Keratinocyte (primary cell): ENCODE measurements around the gene TAPT1. TPM values are rescaled to one million over a fixed set of nuclear protein-coding genes. Genes with fewer than 3 reads are reported as not detected.

Source experiments
- DNase-seq: peaks from one replicate; pipeline ENCODE4 v3.0.0-alpha.2; 2011; ENCODE audit warnings: low read depth, missing footprints, low spot score
- FAIRE-seq: peaks from 2 replicates; lab custom pipeline; 2011; peaks lifted over from hg19 to GRCh38; lab: Jason Lieb, UNC
- H2AFZ ChIP-seq: 2 replicates; pipeline ENCODE4 v1.6.0; 2012; ENCODE audit warnings: low read length, control low read depth, inconsistent platforms; ENCODE audit not compliant: control insufficient read depth
- H3K27ac ChIP-seq: 2 replicates; pipeline ENCODE4 v1.5.1; 2011; ENCODE audit warnings: low read length; ENCODE audit not compliant: control insufficient read depth, insufficient read depth
- H3K27me3 ChIP-seq: 3 replicates; pipeline ENCODE4 v1.6.0; 2011; ENCODE audit warnings: low read length; ENCODE audit not compliant: control insufficient read depth, insufficient read depth; ENCODE audit errors: extremely low read depth
- H3K36me3 ChIP-seq, 2 experiments: 2 replicates in 1 of 2; 3 replicates in 1 of 2; pipeline ENCODE4 v1.5.1; 2011; ENCODE audit warnings: low read length in 2 of 2, mild to moderate bottlenecking in 1 of 2; ENCODE audit not compliant: control insufficient read depth in 2 of 2, insufficient read depth in 2 of 2; ENCODE audit errors: extremely low read depth in 1 of 2
- H3K4me1 ChIP-seq: 3 replicates; pipeline ENCODE4 v1.5.1; 2011; ENCODE audit warnings: low read length; ENCODE audit not compliant: control insufficient read depth, insufficient read depth; ENCODE audit errors: extremely low read depth
- H3K4me2 ChIP-seq: 3 replicates; pipeline ENCODE4 v1.6.0; 2011; ENCODE audit warnings: low read depth, low read length; ENCODE audit not compliant: control insufficient read depth, insufficient read depth; ENCODE audit errors: extremely low read depth
- H3K4me3 ChIP-seq, 3 experiments: fragments of 200-600 bp in 1 of 3; sonication (generic) in 1 of 3; 2 replicates in 2 of 3; 3 replicates in 1 of 3; pipeline ENCODE4 v1.5.1; 2011 to 2016; ENCODE audit warnings: low read length in 3 of 3, mild to moderate bottlenecking in 3 of 3, control low read depth in 2 of 3, inconsistent platforms in 1 of 3, low read depth in 1 of 3, mixed read lengths in 1 of 3, mixed run types in 1 of 3, moderate library complexity in 1 of 3; ENCODE audit not compliant: control insufficient read depth in 2 of 3, insufficient read depth in 2 of 3; ENCODE audit errors: extremely low read depth in 1 of 3
- H3K79me2 ChIP-seq: 2 replicates; pipeline ENCODE4 v1.6.0; 2012; ENCODE audit warnings: low read length; ENCODE audit not compliant: control insufficient read depth, insufficient read depth
- H3K9ac ChIP-seq: 3 replicates; pipeline ENCODE4 v1.6.0; 2011; ENCODE audit warnings: low read length; ENCODE audit not compliant: control insufficient read depth, insufficient read depth; ENCODE audit errors: extremely low read depth
- H3K9me1 ChIP-seq: 3 replicates; pipeline ENCODE4 v1.6.0; 2011; ENCODE audit warnings: low read length; ENCODE audit not compliant: control insufficient read depth, insufficient read depth; ENCODE audit errors: extremely low read depth
- H3K9me3 ChIP-seq: 2 replicates; pipeline ENCODE4 v1.5.1; 2012; ENCODE audit warnings: low read depth, low read length; ENCODE audit not compliant: control insufficient read depth
- H4K20me1 ChIP-seq: 3 replicates; pipeline ENCODE4 v1.6.0; 2011; ENCODE audit warnings: low read length; ENCODE audit not compliant: control insufficient read depth, insufficient read depth; ENCODE audit errors: extremely low read depth
- EZH2 ChIP-seq: IDR thresholded peaks from one replicate; pipeline ENCODE4 v1.6.1; 2012; ENCODE audit warnings: inconsistent platforms, mild to moderate bottlenecking, low read length, moderate library complexity
- dilution Hi-C: fragments of 300-500 bp; cut with MboI; formaldehyde crosslinking; loops from one replicate; pipeline ENCODE4 v1.7.0; 2020; ENCODE audit warnings: low sequenced_read_pairs; ENCODE audit not compliant: extremely low pct_ligation_motif_present
- polyA plus RNA-seq, 5 experiments: library from polyadenylated mRNA; depleted of rRNA in 3 of 5; stranded (reverse) in 3 of 5; stranded (forward) in 1 of 5; unstranded in 1 of 5; fragments of >200 nt; gene quantifications; 1 replicate in 1 of 5; 2 replicates in 3 of 5; 3 replicates in 1 of 5; pipeline versions ENCODE4 v1.2.1 to v1.2.3, GENCODE V29; 2011 to 2012; ENCODE audit warnings: missing spikeins in 2 of 5, low read depth in 1 of 5, low replicate concordance in 1 of 5
- TF ChIP-seq, protein P1 (sequence below), 3 experiments: IDR thresholded peaks in 1 of 3; conservative IDR thresholded peaks in 1 of 3; optimal IDR thresholded peaks in 1 of 3; 2 replicates in 2 of 3; 3 replicates in 1 of 3; pipeline versions ENCODE3 to v1.5.1; 2011; ENCODE audit warnings: low read length in 3 of 3, mild to moderate bottlenecking in 3 of 3, moderate library complexity in 2 of 3, control low read depth in 1 of 3, inconsistent platforms in 1 of 3; ENCODE audit not compliant: insufficient read depth in 2 of 3; ENCODE audit errors: extremely low read depth in 1 of 3

TAPT1 gene
- polyA plus RNA-seq, 1 donor (not counting 4 experiments of a cell fraction or from before 2014, with no cell fraction given): 10.7 TPM

GRCh38 chr4:16159286-16159685 is 67.0 kb downstream of the TAPT1 start:
- Histone ChIP-seq H3K9ac (no peak overlapping the region), H3K27me3 (no peaks in the 10 kb centered on the region), H3K4me1 (no peaks in the 10 kb centered on the region), H3K79me2 (no peaks in the 10 kb centered on the region), H3K4me2 (no peak overlapping the region), H3K27ac (no peak overlapping the region), H3K9me3 (no peaks in the 10 kb centered on the region), H3K36me3 (peaks cover 0 to 2% of the 10 kb centered on the region in 2 experiments), H4K20me1 (no peaks in the 10 kb centered on the region), H3K9me1 (no peaks in the 10 kb centered on the region), H2AFZ (no peak overlapping the region), H3K4me3 (no peak overlapping the region)
- DNase-seq (no peak), FAIRE-seq (no peak)
- dilution Hi-C loops: no loop called here
- TF ChIP-seq EZH2: no peak
- TF ChIP-seq, protein P1, sequence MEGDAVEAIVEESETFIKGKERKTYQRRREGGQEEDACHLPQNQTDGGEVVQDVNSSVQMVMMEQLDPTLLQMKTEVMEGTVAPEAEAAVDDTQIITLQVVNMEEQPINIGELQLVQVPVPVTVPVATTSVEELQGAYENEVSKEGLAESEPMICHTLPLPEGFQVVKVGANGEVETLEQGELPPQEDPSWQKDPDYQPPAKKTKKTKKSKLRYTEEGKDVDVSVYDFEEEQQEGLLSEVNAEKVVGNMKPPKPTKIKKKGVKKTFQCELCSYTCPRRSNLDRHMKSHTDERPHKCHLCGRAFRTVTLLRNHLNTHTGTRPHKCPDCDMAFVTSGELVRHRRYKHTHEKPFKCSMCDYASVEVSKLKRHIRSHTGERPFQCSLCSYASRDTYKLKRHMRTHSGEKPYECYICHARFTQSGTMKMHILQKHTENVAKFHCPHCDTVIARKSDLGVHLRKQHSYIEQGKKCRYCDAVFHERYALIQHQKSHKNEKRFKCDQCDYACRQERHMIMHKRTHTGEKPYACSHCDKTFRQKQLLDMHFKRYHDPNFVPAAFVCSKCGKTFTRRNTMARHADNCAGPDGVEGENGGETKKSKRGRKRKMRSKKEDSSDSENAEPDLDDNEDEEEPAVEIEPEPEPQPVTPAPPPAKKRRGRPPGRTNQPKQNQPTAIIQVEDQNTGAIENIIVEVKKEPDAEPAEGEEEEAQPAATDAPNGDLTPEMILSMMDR (optimal IDR thresholded peaks at IDR 0.05 in 1 of 3, IDR thresholded peaks at IDR 0.05 in 1 of 3, conservative IDR thresholded peaks at IDR 0.05 in 1 of 3; ENCODE audit: extremely low read depth in 1 of 3, insufficient read depth in 2 of 3, low read length in 3 of 3): no peak

DNA sequence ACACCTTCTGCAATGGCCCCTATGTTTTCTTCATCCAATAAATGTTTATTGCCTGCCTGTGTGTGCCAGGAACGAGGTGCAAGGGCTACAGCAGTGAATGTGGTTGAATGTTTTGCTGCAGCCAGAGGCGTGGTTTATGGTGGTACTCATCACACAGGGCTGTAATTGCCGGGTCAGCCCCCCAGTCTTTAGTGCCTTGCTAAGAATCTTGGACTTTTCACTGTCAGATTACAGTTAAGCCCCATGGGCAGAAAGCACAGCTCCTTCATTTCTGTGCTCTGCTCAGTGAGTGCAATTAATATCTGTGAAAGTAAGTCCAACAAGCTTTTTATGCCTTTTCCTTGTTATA is 67.8 kb downstream of the TAPT1 start:
- H2AFZ ChIP-seq: no peak overlapping the region
- H3K4me3 ChIP-seq: no peak overlapping the region
- no peak for TF ChIP-seq EZH2
- TF ChIP-seq, protein P1 (optimal IDR thresholded peaks at IDR 0.05 in 1 of 3, IDR thresholded peaks at IDR 0.05 in 1 of 3, conservative IDR thresholded peaks at IDR 0.05 in 1 of 3; ENCODE audit: extremely low read depth in 1 of 3, insufficient read depth in 2 of 3, low read length in 3 of 3): no peak
- H3K36me3 ChIP-seq: peaks cover 0 to 2% of the 10 kb centered on the region in 2 experiments
- H3K4me1 ChIP-seq: no peaks in the 10 kb centered on the region
- H3K79me2 ChIP-seq: no peaks in the 10 kb centered on the region
- DNase-seq (no peak), FAIRE-seq (no peak)
- no peak overlapping the region for H3K4me2 ChIP-seq
- H4K20me1 ChIP-seq: no peaks in the 10 kb centered on the region
- dilution Hi-C loops: no loop called here
- no peaks in the 10 kb centered on the region for H3K9me3 ChIP-seq
- no peaks in the 10 kb centered on the region for H3K27me3 ChIP-seq
- H3K9ac ChIP-seq: no peak overlapping the region
- no peaks in the 10 kb centered on the region for H3K9me1 ChIP-seq
- no peak overlapping the region for H3K27ac ChIP-seq
